Measurements from ENCODE around the gene SLC25A19. TPM values are rescaled to one million over a fixed set of nuclear protein-coding genes. Genes with fewer than 3 reads are reported as not detected.

The SLC25A19 gene
- polyA plus RNA-seq, 1 of the 3 experiments (the other 2 are of a cell fraction), result 11.7 TPM

- TF ChIP-seq MEF2A (IDR thresholded peaks at IDR 0.05; ENCODE audit: borderline replicate concordance, low read depth) (no peak), MAX (IDR thresholded peaks at IDR 0.05; ENCODE audit: low read depth) (no peak), TCF12 (IDR thresholded peaks at IDR 0.05) (no peak), JUND (IDR thresholded peaks at IDR 0.05) (no peak), USF2 (IDR thresholded peaks at IDR 0.05; ENCODE audit: borderline replicate concordance, low read depth, low read length) (no peak), REST (IDR thresholded peaks at IDR 0.05; ENCODE audit: low read depth, low read length) (no peak), FOSL2 (IDR thresholded peaks at IDR 0.05; ENCODE audit: borderline replicate concordance, low read depth) (no peak), MXI1 (IDR thresholded peaks at IDR 0.05; ENCODE audit: low read depth, low read length) (no peak), GABPA (IDR thresholded peaks at IDR 0.05; ENCODE audit: low read depth) (no peak), CHD2 (IDR thresholded peaks at IDR 0.05; ENCODE audit: low read length, partially characterized antibody) (no peak), FOXM1 (IDR thresholded peaks at IDR 0.05; ENCODE audit: low read depth) (no peak), POLR2AphosphoS5 (IDR thresholded peaks at IDR 0.05; ENCODE audit: low read depth, low read length) (no peak), TAF1 (IDR thresholded peaks at IDR 0.05; ENCODE audit: borderline replicate concordance, low read depth, low read length) (no peak), USF1 (IDR thresholded peaks at IDR 0.05; ENCODE audit: borderline replicate concordance, low read depth) (no peak), RXRA (IDR thresholded peaks at IDR 0.05; ENCODE audit: borderline replicate concordance, low read depth) (no peak), PBX3 (IDR thresholded peaks at IDR 0.05) (no peak), RCOR1 (IDR thresholded peaks at IDR 0.05; ENCODE audit: low read length) (no peak), ELF1 (IDR thresholded peaks at IDR 0.05) (no peak), SMC3 (IDR thresholded peaks at IDR 0.05; ENCODE audit: low read depth, low read length) (no peak)
- TF ChIP-seq, protein P1, sequence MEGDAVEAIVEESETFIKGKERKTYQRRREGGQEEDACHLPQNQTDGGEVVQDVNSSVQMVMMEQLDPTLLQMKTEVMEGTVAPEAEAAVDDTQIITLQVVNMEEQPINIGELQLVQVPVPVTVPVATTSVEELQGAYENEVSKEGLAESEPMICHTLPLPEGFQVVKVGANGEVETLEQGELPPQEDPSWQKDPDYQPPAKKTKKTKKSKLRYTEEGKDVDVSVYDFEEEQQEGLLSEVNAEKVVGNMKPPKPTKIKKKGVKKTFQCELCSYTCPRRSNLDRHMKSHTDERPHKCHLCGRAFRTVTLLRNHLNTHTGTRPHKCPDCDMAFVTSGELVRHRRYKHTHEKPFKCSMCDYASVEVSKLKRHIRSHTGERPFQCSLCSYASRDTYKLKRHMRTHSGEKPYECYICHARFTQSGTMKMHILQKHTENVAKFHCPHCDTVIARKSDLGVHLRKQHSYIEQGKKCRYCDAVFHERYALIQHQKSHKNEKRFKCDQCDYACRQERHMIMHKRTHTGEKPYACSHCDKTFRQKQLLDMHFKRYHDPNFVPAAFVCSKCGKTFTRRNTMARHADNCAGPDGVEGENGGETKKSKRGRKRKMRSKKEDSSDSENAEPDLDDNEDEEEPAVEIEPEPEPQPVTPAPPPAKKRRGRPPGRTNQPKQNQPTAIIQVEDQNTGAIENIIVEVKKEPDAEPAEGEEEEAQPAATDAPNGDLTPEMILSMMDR (IDR thresholded peaks at IDR 0.05), result no peak
- ChIA-PET CTCF (interaction anchor here (1.0 to 11.7 kb wide), 7 partner anchors 13 to 170 kb away, joined by 3 to 136 read pairs (median 28); partner anchors contain the start of genes GGA3, MRPS7 and NT5C), POLR2A (no interaction called here)
- no peaks in the 10 kb centered on the region for H3K9me3 ChIP-seq
- H3K9ac ChIP-seq, result no peak overlapping the region
- H3K27ac ChIP-seq (ENCODE audit: low read depth in 2 of 2, low read length in 1 of 2), result no peak overlapping the region
- DNase-seq, result no peak
- WGBS (ENCODE audit: low lambda C conversion rate), result 94% methylated on average over 17 of the region's 17 CpGs
- peaks cover 0 to 3% of the 10 kb centered on the region in 2 experiments; a peak in 1 of 4 replicates for H3K4me1 ChIP-seq (ENCODE audit: control insufficient read depth in 1 of 2, insufficient read depth in 2 of 2, low read depth in 1 of 2, low read length in 1 of 2)
- H3K79me2 ChIP-seq (ENCODE audit: insufficient read depth), result peaks cover 3% of the 10 kb centered on the region; the same call in 1 of the 2 replicates
- H3K27me3 ChIP-seq (ENCODE audit: insufficient read depth), result no peaks in the 10 kb centered on the region
- peaks cover 3% of the 10 kb centered on the region; the same call in 1 of the 2 replicates for H4K20me1 ChIP-seq (ENCODE audit: insufficient read depth)
- H3F3A ChIP-seq (replicated peaks; ENCODE audit: insufficient read depth), result peaks cover 5% of the 10 kb centered on the region
- H3K9me2 ChIP-seq, result no peaks in the 10 kb centered on the region
- no peak overlapping the region for H3K4me3 ChIP-seq (ENCODE audit: low read depth in 2 of 2, low read length in 1 of 2)
- H3K4me2 ChIP-seq, result no peak overlapping the region
- no peak overlapping the region for H2AFZ ChIP-seq (ENCODE audit: low read depth)
- peaks cover 35 to 90% of the 10 kb centered on the region in 2 experiments for H3K36me3 ChIP-seq (replicated peaks in 1 of 2; ENCODE audit: control insufficient read depth in 1 of 2, insufficient read depth in 2 of 2, low read length in 1 of 2)
Measured at GRCh38 chr17:75242461-75243042, 46.7 kb downstream of the SLC25A19 start.

Data from SK-N-SH (cell line).